ENCODE results near the gene CCNL1.

DNA sequence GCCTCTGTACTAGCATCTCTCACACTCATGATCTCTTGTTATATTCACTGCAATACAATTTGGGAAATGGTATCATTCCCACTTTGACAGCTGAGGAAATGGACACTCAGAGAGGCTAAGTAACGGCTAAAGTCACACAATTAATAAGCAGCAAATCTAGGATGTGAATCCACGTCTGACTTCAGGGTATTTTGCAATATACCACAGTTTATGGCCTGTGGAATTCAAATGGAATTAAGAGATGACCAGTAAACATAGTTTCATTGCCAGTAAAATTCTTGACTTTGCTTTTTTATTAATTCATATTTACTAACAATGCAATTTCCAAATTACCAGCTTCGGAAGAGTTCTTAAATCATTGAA, 61.1 kb downstream of the CCNL1 start:
- TF ChIP-seq, protein P1, sequence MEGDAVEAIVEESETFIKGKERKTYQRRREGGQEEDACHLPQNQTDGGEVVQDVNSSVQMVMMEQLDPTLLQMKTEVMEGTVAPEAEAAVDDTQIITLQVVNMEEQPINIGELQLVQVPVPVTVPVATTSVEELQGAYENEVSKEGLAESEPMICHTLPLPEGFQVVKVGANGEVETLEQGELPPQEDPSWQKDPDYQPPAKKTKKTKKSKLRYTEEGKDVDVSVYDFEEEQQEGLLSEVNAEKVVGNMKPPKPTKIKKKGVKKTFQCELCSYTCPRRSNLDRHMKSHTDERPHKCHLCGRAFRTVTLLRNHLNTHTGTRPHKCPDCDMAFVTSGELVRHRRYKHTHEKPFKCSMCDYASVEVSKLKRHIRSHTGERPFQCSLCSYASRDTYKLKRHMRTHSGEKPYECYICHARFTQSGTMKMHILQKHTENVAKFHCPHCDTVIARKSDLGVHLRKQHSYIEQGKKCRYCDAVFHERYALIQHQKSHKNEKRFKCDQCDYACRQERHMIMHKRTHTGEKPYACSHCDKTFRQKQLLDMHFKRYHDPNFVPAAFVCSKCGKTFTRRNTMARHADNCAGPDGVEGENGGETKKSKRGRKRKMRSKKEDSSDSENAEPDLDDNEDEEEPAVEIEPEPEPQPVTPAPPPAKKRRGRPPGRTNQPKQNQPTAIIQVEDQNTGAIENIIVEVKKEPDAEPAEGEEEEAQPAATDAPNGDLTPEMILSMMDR (IDR thresholded peaks at IDR 0.05; ENCODE audit: low read length) = no peak
- no peak for TF ChIP-seq EZH2 (IDR thresholded peaks at IDR 0.05; ENCODE audit: borderline replicate concordance, low read length)
